Ishikawa (cell line): ENCODE results near the gene MXI1.

Source experiments
- CEBPB ChIP-seq: IDR thresholded peaks from 2 replicates; pipeline ENCODE4 v1.6.1; 2012
- CREB1 ChIP-seq: IDR thresholded peaks from 2 replicates; pipeline ENCODE4 v1.6.1; 2012; ENCODE audit warnings: low read depth
- EGR1 ChIP-seq: IDR thresholded peaks from 2 replicates; pipeline ENCODE4 v1.6.1; 2012
- EP300 ChIP-seq: IDR thresholded peaks from 2 replicates; pipeline ENCODE4 v1.6.1; 2012; ENCODE audit warnings: borderline replicate concordance
- FOXM1 ChIP-seq: IDR thresholded peaks from 2 replicates; pipeline ENCODE4 v1.6.1; 2012; ENCODE audit warnings: low read depth, borderline replicate concordance
- MAX ChIP-seq: IDR thresholded peaks from 2 replicates; pipeline ENCODE4 v1.6.1; 2012
- NFIC ChIP-seq: IDR thresholded peaks from 2 replicates; pipeline ENCODE4 v1.6.1; 2012
- RAD21 ChIP-seq: IDR thresholded peaks from 2 replicates; pipeline ENCODE4 v1.6.1; 2012; ENCODE audit warnings: low read depth
- REST ChIP-seq: IDR thresholded peaks from 2 replicates; pipeline ENCODE4 v1.6.1; 2012; ENCODE audit warnings: low read depth, mild to moderate bottlenecking
- TAF1 ChIP-seq: IDR thresholded peaks from 2 replicates; pipeline ENCODE4 v1.6.1; 2012; ENCODE audit warnings: low read depth, mild to moderate bottlenecking
- TCF12 ChIP-seq: IDR thresholded peaks from 2 replicates; pipeline ENCODE4 v1.6.1; 2012; ENCODE audit warnings: low read depth
- TEAD4 ChIP-seq: IDR thresholded peaks from 2 replicates; pipeline ENCODE4 v1.6.1; 2012
- YY1 ChIP-seq: IDR thresholded peaks from 2 replicates; pipeline ENCODE4 v1.6.1; 2012; ENCODE audit warnings: low read depth
- ZBTB7A ChIP-seq: IDR thresholded peaks from 2 replicates; pipeline ENCODE4 v1.6.1; 2012; ENCODE audit warnings: low read depth

- TF ChIP-seq EGR1 (no peak), TAF1 (no peak), YY1 (no peak), MAX (no peak), REST (no peak), NFIC (no peak), TEAD4 (no peak), TCF12 (no peak), RAD21 (no peak), CREB1 (no peak), EP300 (no peak), ZBTB7A (no peak), CEBPB (no peak), FOXM1 (no peak)
Measured at GRCh38 chr10:110216240-110216639, 8.8 kb downstream of the MXI1 start.
